OCI-LY7 (cell line): ENCODE measurements around the gene MRS2.

Experiments used
- CTCF ChIP-seq: fragments of 200-600 bp; sonication (generic); conservative IDR thresholded peaks from 2 replicates; pipeline ENCODE4 v1.5.1; 2014; ENCODE audit warnings: mild to moderate bottlenecking, antibody characterized with exemption, low read length, moderate library complexity, mixed read lengths
- EZH2phosphoT487 ChIP-seq: fragments of 200-600 bp; sonication (generic); IDR thresholded peaks from 2 replicates; pipeline ENCODE4 v1.6.1; 2018; ENCODE audit warnings: low read depth, borderline replicate concordance, mild to moderate bottlenecking, mixed run types, antibody characterized with exemption, low read length, moderate library complexity, mixed read lengths

- TF ChIP-seq CTCF (no peak), EZH2phosphoT487 (no peak)
Measured at GRCh38 chr6:24451581-24452388, 49.0 kb downstream of the MRS2 start.
